Mammary epithelial cell (primary cell): ENCODE measurements around the gene NHS.

Experiments used
- EZH2 ChIP-seq: IDR thresholded peaks from 2 replicates; pipeline ENCODE4 v1.6.1; 2012; ENCODE audit warnings: low read length, inconsistent platforms, borderline replicate concordance
- TF ChIP-seq, protein P1 (sequence below), 2 donors: IDR thresholded peaks in 1 of 2; conservative IDR thresholded peaks in 1 of 2; 2 replicates each; pipeline ENCODE4 v1.5.1; 2011 to 2012; ENCODE audit warnings: inconsistent platforms in 2 of 2, low read length in 2 of 2, mild to moderate bottlenecking in 2 of 2, control low read depth in 1 of 2, low read depth in 1 of 2; ENCODE audit not compliant: insufficient read depth in 1 of 2; ENCODE audit errors: extremely low read depth in 1 of 2

DNA sequence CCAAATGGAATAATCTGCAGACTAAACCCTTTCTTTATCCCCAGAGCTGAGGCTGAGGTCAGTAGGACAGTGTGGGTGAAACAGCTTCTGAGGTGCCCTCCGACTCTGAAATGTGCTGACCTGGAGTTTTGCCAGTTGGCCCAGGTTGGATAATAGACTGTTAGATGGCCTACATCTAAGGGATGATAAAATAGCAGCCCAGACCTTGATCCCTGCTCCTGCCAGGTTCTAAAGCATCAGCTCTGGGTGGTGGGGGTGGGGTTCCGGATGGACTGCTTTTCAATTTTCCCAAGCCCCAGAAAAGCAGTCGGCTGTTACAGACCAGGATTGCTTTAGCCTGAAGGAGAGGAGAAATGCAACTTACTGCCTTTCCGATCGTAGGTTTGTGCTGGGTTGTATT, 110.4 kb downstream of the NHS start:
- TF ChIP-seq EZH2 = no peak
- TF ChIP-seq, protein P1, sequence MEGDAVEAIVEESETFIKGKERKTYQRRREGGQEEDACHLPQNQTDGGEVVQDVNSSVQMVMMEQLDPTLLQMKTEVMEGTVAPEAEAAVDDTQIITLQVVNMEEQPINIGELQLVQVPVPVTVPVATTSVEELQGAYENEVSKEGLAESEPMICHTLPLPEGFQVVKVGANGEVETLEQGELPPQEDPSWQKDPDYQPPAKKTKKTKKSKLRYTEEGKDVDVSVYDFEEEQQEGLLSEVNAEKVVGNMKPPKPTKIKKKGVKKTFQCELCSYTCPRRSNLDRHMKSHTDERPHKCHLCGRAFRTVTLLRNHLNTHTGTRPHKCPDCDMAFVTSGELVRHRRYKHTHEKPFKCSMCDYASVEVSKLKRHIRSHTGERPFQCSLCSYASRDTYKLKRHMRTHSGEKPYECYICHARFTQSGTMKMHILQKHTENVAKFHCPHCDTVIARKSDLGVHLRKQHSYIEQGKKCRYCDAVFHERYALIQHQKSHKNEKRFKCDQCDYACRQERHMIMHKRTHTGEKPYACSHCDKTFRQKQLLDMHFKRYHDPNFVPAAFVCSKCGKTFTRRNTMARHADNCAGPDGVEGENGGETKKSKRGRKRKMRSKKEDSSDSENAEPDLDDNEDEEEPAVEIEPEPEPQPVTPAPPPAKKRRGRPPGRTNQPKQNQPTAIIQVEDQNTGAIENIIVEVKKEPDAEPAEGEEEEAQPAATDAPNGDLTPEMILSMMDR (conservative IDR thresholded peaks at IDR 0.05 in 1 of 2, IDR thresholded peaks at IDR 0.05 in 1 of 2; ENCODE audit: extremely low read depth in 1 of 2, insufficient read depth in 1 of 2, low read depth in 1 of 2, low read length in 2 of 2) = no peak
